HEK293 (cell line): ENCODE data around the gene EML6.

Experiments used
- CTCF ChIA-PET: fragments of 350-600 bp; formaldehyde crosslinking; extraction: SDS; loops from one replicate; lab custom pipeline; 2021; ENCODE audit warnings: antibody characterized with exemption; lab: Yijun Ruan, JAX
- POLR2A ChIA-PET: fragments of 300-600 bp; formaldehyde crosslinking; extraction: SDS; loops from one replicate; lab custom pipeline; 2020; ENCODE audit warnings: antibody characterized with exemption, inconsistent platforms; lab: Yijun Ruan, JAX
- H3K27ac ChIP-seq: fragments of 200-500 bp; sonication (Bioruptor generic); 2 replicates; pipeline ENCODE4 v1.5.1; 2014; ENCODE audit warnings: low read depth, low read length, control low read depth, inconsistent platforms; ENCODE audit errors: extremely low read depth
- H3K36me3 ChIP-seq, 2 experiments: fragments of 200-500 bp in 1 of 2; sonication (Bioruptor generic) in 1 of 2; 1 replicate in 1 of 2; 2 replicates in 1 of 2; pipeline ENCODE4 v1.5.1; 2014 to 2017; ENCODE audit warnings: inconsistent platforms in 2 of 2, low read length in 2 of 2; ENCODE audit not compliant: control insufficient read depth in 2 of 2, insufficient read depth in 1 of 2
- H3K4me1 ChIP-seq: fragments of 200-500 bp; sonication (Bioruptor generic); 2 replicates; pipeline ENCODE4 v1.5.1; 2014; ENCODE audit warnings: mild to moderate bottlenecking, low read length, inconsistent platforms; ENCODE audit not compliant: control insufficient read depth, insufficient read depth
- H3K4me3 ChIP-seq: 2 replicates; pipeline ENCODE4 v1.5.1; 2011; ENCODE audit warnings: low read depth, mild to moderate bottlenecking, control low read depth, low read length, moderate library complexity
- H3K9me3 ChIP-seq: fragments of 200-500 bp; sonication (Bioruptor generic); 2 replicates; pipeline ENCODE4 v1.5.1; 2014; ENCODE audit warnings: low read depth, low read length, inconsistent platforms; ENCODE audit not compliant: control insufficient read depth, insufficient read depth
- EGR2 ChIP-seq: fragments of 450-650 bp; formaldehyde crosslinking; IDR thresholded peaks from 2 replicates; pipeline ENCODE4 v1.5.1; 2016; ENCODE audit warnings: low read depth, missing biosample characterization, missing genetic modification characterization
- IKZF3 ChIP-seq: fragments of 450-650 bp; IDR thresholded peaks from 2 replicates; pipeline ENCODE4 v1.5.0; 2018; ENCODE audit warnings: missing biosample characterization, mild to moderate bottlenecking, missing genetic modification characterization, moderate library complexity
- KLF10 ChIP-seq: fragments of 450-650 bp; IDR thresholded peaks from 2 replicates; pipeline ENCODE4 v1.5.1; 2018; ENCODE audit warnings: missing biosample characterization, mild to moderate bottlenecking, missing genetic modification characterization
- ZBTB17 ChIP-seq: fragments of 450-650 bp; formaldehyde crosslinking; IDR thresholded peaks from 2 replicates; pipeline ENCODE4 v1.5.1; 2016; ENCODE audit warnings: missing biosample characterization, missing genetic modification characterization
- ZBTB8A ChIP-seq: fragments of 450-650 bp; formaldehyde crosslinking; IDR thresholded peaks from 2 replicates; pipeline ENCODE4 v1.5.1; 2016; ENCODE audit warnings: missing biosample characterization, missing genetic modification characterization
- ZFP41 ChIP-seq: fragments of 450-650 bp; formaldehyde crosslinking; IDR thresholded peaks from 2 replicates; pipeline ENCODE4 v1.5.1; 2016; ENCODE audit warnings: missing biosample characterization, missing genetic modification characterization, borderline replicate concordance
- ZNF114 ChIP-seq: fragments of 450-650 bp; formaldehyde crosslinking; IDR thresholded peaks from 2 replicates; pipeline ENCODE4 v1.5.0; 2017; ENCODE audit warnings: missing biosample characterization, missing genetic modification characterization
- ZNF174 ChIP-seq: fragments of 450-650 bp; formaldehyde crosslinking; IDR thresholded peaks from 2 replicates; pipeline ENCODE4 v1.5.0; 2017; ENCODE audit warnings: missing biosample characterization, mild to moderate bottlenecking, missing genetic modification characterization
- ZNF2 ChIP-seq: fragments of 450-650 bp; formaldehyde crosslinking; IDR thresholded peaks from 2 replicates; pipeline ENCODE4 v1.5.1; 2016; ENCODE audit warnings: missing biosample characterization, missing genetic modification characterization
- ZNF221 ChIP-seq: fragments of 450-650 bp; formaldehyde crosslinking; IDR thresholded peaks from 2 replicates; pipeline ENCODE4 v1.5.1; 2017; ENCODE audit warnings: missing biosample characterization, missing genetic modification characterization, borderline replicate concordance
- ZNF335 ChIP-seq: fragments of 450-650 bp; formaldehyde crosslinking; conservative IDR thresholded peaks from 2 replicates; pipeline ENCODE4 v1.5.1; 2016; ENCODE audit warnings: missing biosample characterization, missing genetic modification characterization
- ZNF354C ChIP-seq: fragments of 450-650 bp; formaldehyde crosslinking; IDR thresholded peaks from 2 replicates; pipeline ENCODE4 v1.5.1; 2016; ENCODE audit warnings: missing biosample characterization, missing genetic modification characterization, low read depth, borderline replicate concordance
- ZNF366 ChIP-seq: fragments of 450-650 bp; formaldehyde crosslinking; conservative IDR thresholded peaks from 2 replicates; pipeline ENCODE4 v1.5.1; 2016; ENCODE audit warnings: missing biosample characterization, missing genetic modification characterization
- ZNF404 ChIP-seq: fragments of 450-650 bp; formaldehyde crosslinking; IDR thresholded peaks from 2 replicates; pipeline ENCODE4 v1.5.1; 2017; ENCODE audit warnings: missing biosample characterization, missing genetic modification characterization
- ZNF416 ChIP-seq: fragments of 450-650 bp; formaldehyde crosslinking; IDR thresholded peaks from 2 replicates; pipeline ENCODE4 v1.5.1; 2016; ENCODE audit warnings: missing biosample characterization, missing genetic modification characterization
- ZNF501 ChIP-seq: fragments of 450-650 bp; formaldehyde crosslinking; IDR thresholded peaks from 2 replicates; pipeline ENCODE4 v1.5.1; 2016; ENCODE audit warnings: missing biosample characterization, missing genetic modification characterization
- ZNF530 ChIP-seq: fragments of 450-650 bp; formaldehyde crosslinking; IDR thresholded peaks from 2 replicates; pipeline ENCODE4 v1.5.1; 2016; ENCODE audit warnings: low read depth, missing biosample characterization, missing genetic modification characterization
- ZNF555 ChIP-seq: fragments of 450-650 bp; formaldehyde crosslinking; conservative IDR thresholded peaks from 2 replicates; pipeline ENCODE4 v1.5.1; 2017; ENCODE audit warnings: missing biosample characterization, mild to moderate bottlenecking, missing genetic modification characterization, inconsistent platforms
- ZNF747 ChIP-seq: fragments of 450-650 bp; formaldehyde crosslinking; IDR thresholded peaks from 2 replicates; pipeline ENCODE4 v1.5.1; 2016; ENCODE audit warnings: missing biosample characterization, missing genetic modification characterization
- TF ChIP-seq, protein P1 (sequence below): fragments of 450-650 bp; formaldehyde crosslinking; optimal IDR thresholded peaks from 2 replicates; pipeline ENCODE3; 2016; ENCODE audit warnings: missing biosample characterization, mild to moderate bottlenecking, missing genetic modification characterization
- TF ChIP-seq, protein P2 (sequence below): fragments of 450-650 bp; formaldehyde crosslinking; IDR thresholded peaks from 2 replicates; pipeline ENCODE4 v1.5.1; 2016; ENCODE audit warnings: missing biosample characterization, missing genetic modification characterization
- TF ChIP-seq, protein P3 (sequence below): fragments of 450-650 bp; formaldehyde crosslinking; IDR thresholded peaks from 2 replicates; pipeline ENCODE4 v1.5.1; 2016; ENCODE audit warnings: missing biosample characterization, missing genetic modification characterization
- TF ChIP-seq, protein P4 (sequence below): fragments of 450-650 bp; formaldehyde crosslinking; IDR thresholded peaks from 2 replicates; pipeline ENCODE4 v1.5.1; 2017; ENCODE audit warnings: missing biosample characterization, missing genetic modification characterization
- TF ChIP-seq, protein P5 (sequence below): fragments of 450-650 bp; formaldehyde crosslinking; IDR thresholded peaks from 2 replicates; pipeline ENCODE4 v1.5.1; 2016; ENCODE audit warnings: missing biosample characterization, missing genetic modification characterization
- TF ChIP-seq, protein P6 (sequence below): fragments of 450-650 bp; formaldehyde crosslinking; IDR thresholded peaks from 2 replicates; pipeline ENCODE4 v1.5.1; 2016; ENCODE audit warnings: missing biosample characterization, missing genetic modification characterization

EML6 gene

DNA sequence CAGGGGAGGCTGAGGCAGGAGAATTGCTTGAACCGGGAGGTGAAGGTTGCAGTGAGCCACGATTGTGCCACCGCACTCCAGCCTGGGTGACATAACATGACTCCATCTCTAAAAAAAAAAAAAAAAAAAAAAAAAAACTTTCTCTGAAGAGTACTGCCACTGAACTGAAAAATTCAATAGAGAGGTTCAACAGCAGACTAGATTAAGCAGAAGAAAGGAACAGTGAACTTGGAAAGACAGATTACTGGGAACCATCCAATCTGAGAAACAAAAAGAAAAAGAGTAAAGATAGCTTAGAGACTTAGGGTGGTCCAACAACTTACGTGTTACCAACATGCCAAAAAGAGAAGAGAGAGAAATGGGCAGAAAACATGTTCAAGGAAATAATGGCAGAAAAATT is 138.8 kb downstream of the EML6 start (continued):
- TF ChIP-seq ZNF501, result no peak
- TF ChIP-seq, protein P1, sequence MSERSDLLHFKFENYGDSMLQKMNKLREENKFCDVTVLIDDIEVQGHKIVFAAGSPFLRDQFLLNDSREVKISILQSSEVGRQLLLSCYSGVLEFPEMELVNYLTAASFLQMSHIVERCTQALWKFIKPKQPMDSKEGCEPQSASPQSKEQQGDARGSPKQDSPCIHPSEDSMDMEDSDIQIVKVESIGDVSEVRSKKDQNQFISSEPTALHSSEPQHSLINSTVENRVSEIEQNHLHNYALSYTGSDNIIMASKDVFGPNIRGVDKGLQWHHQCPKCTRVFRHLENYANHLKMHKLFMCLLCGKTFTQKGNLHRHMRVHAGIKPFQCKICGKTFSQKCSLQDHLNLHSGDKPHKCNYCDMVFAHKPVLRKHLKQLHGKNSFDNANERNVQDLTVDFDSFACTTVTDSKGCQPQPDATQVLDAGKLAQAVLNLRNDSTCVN (tag by site-specific recombination), result no peak
- TF ChIP-seq ZNF354C (tag by site-specific recombination), result no peak
- no peak for TF ChIP-seq ZNF366
- TF ChIP-seq, protein P2, sequence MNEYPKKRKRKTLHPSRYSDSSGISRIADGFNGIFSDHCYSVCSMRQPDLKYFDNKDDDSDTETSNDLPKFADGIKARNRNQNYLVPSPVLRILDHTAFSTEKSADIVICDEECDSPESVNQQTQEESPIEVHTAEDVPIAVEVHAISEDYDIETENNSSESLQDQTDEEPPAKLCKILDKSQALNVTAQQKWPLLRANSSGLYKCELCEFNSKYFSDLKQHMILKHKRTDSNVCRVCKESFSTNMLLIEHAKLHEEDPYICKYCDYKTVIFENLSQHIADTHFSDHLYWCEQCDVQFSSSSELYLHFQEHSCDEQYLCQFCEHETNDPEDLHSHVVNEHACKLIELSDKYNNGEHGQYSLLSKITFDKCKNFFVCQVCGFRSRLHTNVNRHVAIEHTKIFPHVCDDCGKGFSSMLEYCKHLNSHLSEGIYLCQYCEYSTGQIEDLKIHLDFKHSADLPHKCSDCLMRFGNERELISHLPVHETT (tag by site-specific recombination), result no peak
- TF ChIP-seq KLF10 (tag by site-specific recombination), result no peak
- TF ChIP-seq ZNF747 (tag by site-specific recombination), result no peak

DNA sequence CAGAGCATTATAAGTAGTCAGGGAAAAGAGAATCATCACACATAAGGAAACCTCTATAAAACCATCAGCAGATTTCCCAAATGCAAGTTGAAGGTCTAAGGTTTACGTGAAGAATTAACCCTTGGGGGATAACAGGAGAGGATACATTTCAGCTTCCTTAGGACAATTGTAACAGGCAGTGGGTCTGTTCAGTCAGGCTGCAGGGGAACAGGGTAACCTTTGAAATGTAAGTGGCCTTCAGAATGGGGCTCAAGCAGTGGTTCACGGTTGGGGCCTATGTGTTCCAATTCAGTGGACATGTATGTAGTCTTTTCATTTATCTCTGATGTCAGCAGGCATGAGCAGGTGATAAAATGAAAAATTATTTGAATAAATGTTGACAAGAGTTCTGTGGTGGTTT is 139.3 kb downstream of the EML6 start:
- TF ChIP-seq ZNF174 (tag by site-specific recombination) (no peak), ZNF221 (tag by site-specific recombination) (no peak), ZNF354C (tag by site-specific recombination) (no peak), EGR2 (no peak), ZNF555 (tag by site-specific recombination) (no peak), ZBTB8A (tag by site-specific recombination) (no peak)
- TF ChIP-seq, protein P3, sequence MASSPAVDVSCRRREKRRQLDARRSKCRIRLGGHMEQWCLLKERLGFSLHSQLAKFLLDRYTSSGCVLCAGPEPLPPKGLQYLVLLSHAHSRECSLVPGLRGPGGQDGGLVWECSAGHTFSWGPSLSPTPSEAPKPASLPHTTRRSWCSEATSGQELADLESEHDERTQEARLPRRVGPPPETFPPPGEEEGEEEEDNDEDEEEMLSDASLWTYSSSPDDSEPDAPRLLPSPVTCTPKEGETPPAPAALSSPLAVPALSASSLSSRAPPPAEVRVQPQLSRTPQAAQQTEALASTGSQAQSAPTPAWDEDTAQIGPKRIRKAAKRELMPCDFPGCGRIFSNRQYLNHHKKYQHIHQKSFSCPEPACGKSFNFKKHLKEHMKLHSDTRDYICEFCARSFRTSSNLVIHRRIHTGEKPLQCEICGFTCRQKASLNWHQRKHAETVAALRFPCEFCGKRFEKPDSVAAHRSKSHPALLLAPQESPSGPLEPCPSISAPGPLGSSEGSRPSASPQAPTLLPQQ (tag by site-specific recombination), result no peak
- TF ChIP-seq, protein P4, sequence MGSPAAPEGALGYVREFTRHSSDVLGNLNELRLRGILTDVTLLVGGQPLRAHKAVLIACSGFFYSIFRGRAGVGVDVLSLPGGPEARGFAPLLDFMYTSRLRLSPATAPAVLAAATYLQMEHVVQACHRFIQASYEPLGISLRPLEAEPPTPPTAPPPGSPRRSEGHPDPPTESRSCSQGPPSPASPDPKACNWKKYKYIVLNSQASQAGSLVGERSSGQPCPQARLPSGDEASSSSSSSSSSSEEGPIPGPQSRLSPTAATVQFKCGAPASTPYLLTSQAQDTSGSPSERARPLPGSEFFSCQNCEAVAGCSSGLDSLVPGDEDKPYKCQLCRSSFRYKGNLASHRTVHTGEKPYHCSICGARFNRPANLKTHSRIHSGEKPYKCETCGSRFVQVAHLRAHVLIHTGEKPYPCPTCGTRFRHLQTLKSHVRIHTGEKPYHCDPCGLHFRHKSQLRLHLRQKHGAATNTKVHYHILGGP (tag by site-specific recombination), result no peak
- TF ChIP-seq, protein P5, sequence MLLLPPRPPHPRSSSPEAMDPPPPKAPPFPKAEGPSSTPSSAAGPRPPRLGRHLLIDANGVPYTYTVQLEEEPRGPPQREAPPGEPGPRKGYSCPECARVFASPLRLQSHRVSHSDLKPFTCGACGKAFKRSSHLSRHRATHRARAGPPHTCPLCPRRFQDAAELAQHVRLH (tag by site-specific recombination), result no peak
- TF ChIP-seq, protein P6, sequence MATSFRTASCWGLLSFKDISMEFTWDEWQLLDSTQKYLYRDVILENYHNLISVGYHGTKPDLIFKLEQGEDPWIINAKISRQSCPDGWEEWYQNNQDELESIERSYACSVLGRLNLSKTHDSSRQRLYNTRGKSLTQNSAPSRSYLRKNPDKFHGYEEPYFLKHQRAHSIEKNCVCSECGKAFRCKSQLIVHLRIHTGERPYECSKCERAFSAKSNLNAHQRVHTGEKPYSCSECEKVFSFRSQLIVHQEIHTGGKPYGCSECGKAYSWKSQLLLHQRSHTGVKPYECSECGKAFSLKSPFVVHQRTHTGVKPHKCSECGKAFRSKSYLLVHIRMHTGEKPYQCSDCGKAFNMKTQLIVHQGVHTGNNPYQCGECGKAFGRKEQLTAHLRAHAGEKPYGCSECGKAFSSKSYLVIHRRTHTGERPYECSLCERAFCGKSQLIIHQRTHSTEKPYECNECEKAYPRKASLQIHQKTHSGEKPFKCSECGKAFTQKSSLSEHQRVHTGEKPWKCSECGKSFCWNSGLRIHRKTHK (tag by site-specific recombination), result no peak
- H3K27ac ChIP-seq, result no peak overlapping the region
- H3K9me3 ChIP-seq, result no peaks in the 10 kb centered on the region
- H3K4me3 ChIP-seq, result no peak overlapping the region
- CTCF ChIA-PET, result interaction anchor here (0.5 kb wide), 1 partner anchor 151 kb away, joined by 3 read pairs; no protein-coding TSS in a partner anchor
- no peaks in the 10 kb centered on the region for H3K4me1 ChIP-seq
- POLR2A ChIA-PET, result interaction anchor here (0.7 kb wide), 1 partner anchor 36 kb away, joined by 3 read pairs; no protein-coding TSS in a partner anchor
- no peaks in the 10 kb centered on the region for H3K36me3 ChIP-seq

DNA sequence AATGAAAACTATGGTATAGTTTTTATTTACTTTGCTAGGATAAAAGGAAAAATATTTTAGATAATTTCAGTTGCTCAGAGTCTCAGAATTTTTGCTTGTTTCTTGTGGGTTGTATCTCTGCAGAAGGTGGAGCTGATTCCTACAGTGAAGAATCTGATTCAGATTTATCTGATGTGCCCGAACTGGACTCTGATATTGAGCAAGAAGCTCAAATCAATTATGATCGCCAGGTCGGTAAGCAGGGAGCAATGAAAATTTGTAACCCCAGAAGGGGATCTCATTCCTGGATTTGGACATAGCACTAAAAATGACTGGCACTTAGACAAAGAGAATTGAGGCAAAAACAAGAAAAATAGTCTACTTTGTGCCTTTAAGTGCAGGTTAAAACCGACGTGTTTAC is 140.2 kb downstream of the EML6 start:
- Histone ChIP-seq H3K4me3 (no peak overlapping the region), H3K4me1 (no peaks in the 10 kb centered on the region), H3K9me3 (no peaks in the 10 kb centered on the region), H3K36me3 (no peaks in the 10 kb centered on the region), H3K27ac (no peak overlapping the region)
- CTCF ChIA-PET, result no interaction called here
- POLR2A ChIA-PET, result no interaction called here
- TF ChIP-seq ZNF2 (tag by site-specific recombination) (no peak), ZNF747 (tag by site-specific recombination) (no peak), ZBTB17 (tag by site-specific recombination) (no peak), ZNF335 (tag by site-specific recombination) (no peak), ZNF530 (tag by site-specific recombination) (no peak), ZNF416 (tag by site-specific recombination) (no peak), ZNF404 (tag by site-specific recombination) (no peak), ZNF114 (no peak), IKZF3 (no peak), ZFP41 (no peak)
